Keratinocyte (primary cell): Measurements from ENCODE around the gene RGS3. TPM values are rescaled to one million over a fixed set of nuclear protein-coding genes. Genes with fewer than 3 reads are reported as not detected.

Source experiments
- DNase-seq: peaks from one replicate; pipeline ENCODE4 v3.0.0-alpha.2; 2011; ENCODE audit warnings: low read depth, missing footprints, low spot score
- FAIRE-seq: peaks from 2 replicates; lab custom pipeline; 2011; peaks lifted over from hg19 to GRCh38; lab: Jason Lieb, UNC
- H2AFZ ChIP-seq: 2 replicates; pipeline ENCODE4 v1.6.0; 2012; ENCODE audit warnings: low read length, control low read depth, inconsistent platforms; ENCODE audit not compliant: control insufficient read depth
- H3K27ac ChIP-seq: 2 replicates; pipeline ENCODE4 v1.5.1; 2011; ENCODE audit warnings: low read length; ENCODE audit not compliant: control insufficient read depth, insufficient read depth
- H3K27me3 ChIP-seq: 3 replicates; pipeline ENCODE4 v1.6.0; 2011; ENCODE audit warnings: low read length; ENCODE audit not compliant: control insufficient read depth, insufficient read depth; ENCODE audit errors: extremely low read depth
- H3K36me3 ChIP-seq, 2 experiments: 2 replicates in 1 of 2; 3 replicates in 1 of 2; pipeline ENCODE4 v1.5.1; 2011; ENCODE audit warnings: low read length in 2 of 2, mild to moderate bottlenecking in 1 of 2; ENCODE audit not compliant: control insufficient read depth in 2 of 2, insufficient read depth in 2 of 2; ENCODE audit errors: extremely low read depth in 1 of 2
- H3K4me1 ChIP-seq: 3 replicates; pipeline ENCODE4 v1.5.1; 2011; ENCODE audit warnings: low read length; ENCODE audit not compliant: control insufficient read depth, insufficient read depth; ENCODE audit errors: extremely low read depth
- H3K4me2 ChIP-seq: 3 replicates; pipeline ENCODE4 v1.6.0; 2011; ENCODE audit warnings: low read depth, low read length; ENCODE audit not compliant: control insufficient read depth, insufficient read depth; ENCODE audit errors: extremely low read depth
- H3K4me3 ChIP-seq, 3 experiments: fragments of 200-600 bp in 1 of 3; sonication (generic) in 1 of 3; 2 replicates in 2 of 3; 3 replicates in 1 of 3; pipeline ENCODE4 v1.5.1; 2011 to 2016; ENCODE audit warnings: low read length in 3 of 3, mild to moderate bottlenecking in 3 of 3, control low read depth in 2 of 3, inconsistent platforms in 1 of 3, low read depth in 1 of 3, mixed read lengths in 1 of 3, mixed run types in 1 of 3, moderate library complexity in 1 of 3; ENCODE audit not compliant: control insufficient read depth in 2 of 3, insufficient read depth in 2 of 3; ENCODE audit errors: extremely low read depth in 1 of 3
- H3K79me2 ChIP-seq: 2 replicates; pipeline ENCODE4 v1.6.0; 2012; ENCODE audit warnings: low read length; ENCODE audit not compliant: control insufficient read depth, insufficient read depth
- H3K9ac ChIP-seq: 3 replicates; pipeline ENCODE4 v1.6.0; 2011; ENCODE audit warnings: low read length; ENCODE audit not compliant: control insufficient read depth, insufficient read depth; ENCODE audit errors: extremely low read depth
- H3K9me1 ChIP-seq: 3 replicates; pipeline ENCODE4 v1.6.0; 2011; ENCODE audit warnings: low read length; ENCODE audit not compliant: control insufficient read depth, insufficient read depth; ENCODE audit errors: extremely low read depth
- H3K9me3 ChIP-seq: 2 replicates; pipeline ENCODE4 v1.5.1; 2012; ENCODE audit warnings: low read depth, low read length; ENCODE audit not compliant: control insufficient read depth
- H4K20me1 ChIP-seq: 3 replicates; pipeline ENCODE4 v1.6.0; 2011; ENCODE audit warnings: low read length; ENCODE audit not compliant: control insufficient read depth, insufficient read depth; ENCODE audit errors: extremely low read depth
- EZH2 ChIP-seq: IDR thresholded peaks from one replicate; pipeline ENCODE4 v1.6.1; 2012; ENCODE audit warnings: inconsistent platforms, mild to moderate bottlenecking, low read length, moderate library complexity
- dilution Hi-C: fragments of 300-500 bp; cut with MboI; formaldehyde crosslinking; loops from one replicate; pipeline ENCODE4 v1.7.0; 2020; ENCODE audit warnings: low sequenced_read_pairs; ENCODE audit not compliant: extremely low pct_ligation_motif_present
- polyA plus RNA-seq, 5 experiments: library from polyadenylated mRNA; depleted of rRNA in 3 of 5; stranded (reverse) in 3 of 5; stranded (forward) in 1 of 5; unstranded in 1 of 5; fragments of >200 nt; gene quantifications; 1 replicate in 1 of 5; 2 replicates in 3 of 5; 3 replicates in 1 of 5; pipeline versions ENCODE4 v1.2.1 to v1.2.3, GENCODE V29; 2011 to 2012; ENCODE audit warnings: missing spikeins in 2 of 5, low read depth in 1 of 5, low replicate concordance in 1 of 5
- TF ChIP-seq, protein P1 (sequence below), 3 experiments: IDR thresholded peaks in 1 of 3; conservative IDR thresholded peaks in 1 of 3; optimal IDR thresholded peaks in 1 of 3; 2 replicates in 2 of 3; 3 replicates in 1 of 3; pipeline versions ENCODE3 to v1.5.1; 2011; ENCODE audit warnings: low read length in 3 of 3, mild to moderate bottlenecking in 3 of 3, moderate library complexity in 2 of 3, control low read depth in 1 of 3, inconsistent platforms in 1 of 3; ENCODE audit not compliant: insufficient read depth in 2 of 3; ENCODE audit errors: extremely low read depth in 1 of 3

Gene RGS3
- polyA plus RNA-seq, 1 donor (not counting 4 experiments of a cell fraction or from before 2014, with no cell fraction given), result 19.6 TPM

DNA sequence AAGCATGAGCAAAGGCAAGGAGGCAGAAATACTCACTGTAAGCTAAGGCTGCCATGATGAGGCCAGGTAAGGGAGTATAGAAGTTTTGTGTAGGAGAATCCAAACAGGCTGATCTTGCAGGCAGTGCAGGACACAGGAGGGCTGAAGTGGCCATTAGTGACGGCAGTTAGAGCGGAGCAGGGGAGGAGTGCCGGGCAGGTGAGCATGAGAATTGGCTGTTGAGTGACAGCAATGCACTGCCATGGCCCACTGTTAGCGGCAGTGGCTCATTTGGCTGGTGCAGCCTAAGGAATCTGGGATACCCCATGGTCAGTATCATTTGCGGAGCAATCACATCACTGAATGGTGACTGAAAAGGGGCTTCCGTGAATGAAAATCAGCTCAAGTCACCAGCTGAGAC, 22.8 kb downstream of the RGS3 start:
- no peaks in the 10 kb centered on the region for H3K79me2 ChIP-seq
- no peaks in the 10 kb centered on the region for H3K36me3 ChIP-seq
- H3K9me3 ChIP-seq, result no peaks in the 10 kb centered on the region
- no peaks in the 10 kb centered on the region for H4K20me1 ChIP-seq
- H3K4me2 ChIP-seq, result no peak overlapping the region
- dilution Hi-C loops, result no loop called here
- DNase-seq (no peak), FAIRE-seq (no peak)
- no peaks in the 10 kb centered on the region for H3K4me1 ChIP-seq
- H3K27ac ChIP-seq, result no peak overlapping the region
- no peaks in the 10 kb centered on the region for H3K27me3 ChIP-seq
- H3K4me3 ChIP-seq, result no peak overlapping the region
- H3K9ac ChIP-seq, result no peak overlapping the region
- no peaks in the 10 kb centered on the region for H3K9me1 ChIP-seq
- no peak overlapping the region for H2AFZ ChIP-seq
- TF ChIP-seq, protein P1, sequence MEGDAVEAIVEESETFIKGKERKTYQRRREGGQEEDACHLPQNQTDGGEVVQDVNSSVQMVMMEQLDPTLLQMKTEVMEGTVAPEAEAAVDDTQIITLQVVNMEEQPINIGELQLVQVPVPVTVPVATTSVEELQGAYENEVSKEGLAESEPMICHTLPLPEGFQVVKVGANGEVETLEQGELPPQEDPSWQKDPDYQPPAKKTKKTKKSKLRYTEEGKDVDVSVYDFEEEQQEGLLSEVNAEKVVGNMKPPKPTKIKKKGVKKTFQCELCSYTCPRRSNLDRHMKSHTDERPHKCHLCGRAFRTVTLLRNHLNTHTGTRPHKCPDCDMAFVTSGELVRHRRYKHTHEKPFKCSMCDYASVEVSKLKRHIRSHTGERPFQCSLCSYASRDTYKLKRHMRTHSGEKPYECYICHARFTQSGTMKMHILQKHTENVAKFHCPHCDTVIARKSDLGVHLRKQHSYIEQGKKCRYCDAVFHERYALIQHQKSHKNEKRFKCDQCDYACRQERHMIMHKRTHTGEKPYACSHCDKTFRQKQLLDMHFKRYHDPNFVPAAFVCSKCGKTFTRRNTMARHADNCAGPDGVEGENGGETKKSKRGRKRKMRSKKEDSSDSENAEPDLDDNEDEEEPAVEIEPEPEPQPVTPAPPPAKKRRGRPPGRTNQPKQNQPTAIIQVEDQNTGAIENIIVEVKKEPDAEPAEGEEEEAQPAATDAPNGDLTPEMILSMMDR (optimal IDR thresholded peaks at IDR 0.05 in 1 of 3, IDR thresholded peaks at IDR 0.05 in 1 of 3, conservative IDR thresholded peaks at IDR 0.05 in 1 of 3; ENCODE audit: extremely low read depth in 1 of 3, insufficient read depth in 2 of 3, low read length in 3 of 3), result no peak
- no peak for TF ChIP-seq EZH2

DNA sequence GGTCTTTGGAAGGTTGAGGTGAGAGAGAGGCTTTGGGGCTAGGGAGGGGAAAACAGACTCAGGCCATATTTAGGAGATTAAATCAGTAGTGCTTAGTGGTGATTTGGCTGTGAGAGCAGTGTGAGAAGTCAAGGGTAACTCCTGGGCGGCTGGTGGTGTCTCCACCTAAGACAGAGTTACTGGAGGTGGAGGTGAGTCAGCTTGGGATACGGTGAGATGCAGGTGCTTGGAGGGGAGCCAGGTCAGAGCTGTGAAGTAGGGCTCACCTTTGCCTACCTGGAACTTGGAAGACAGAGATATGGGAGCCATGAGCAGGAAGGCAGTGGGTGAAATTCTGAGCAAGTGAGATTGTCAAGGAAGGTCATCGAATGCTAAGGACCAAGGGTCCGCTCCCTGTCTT, 24.5 kb downstream of the RGS3 start:
- DNase-seq (no peak), FAIRE-seq (no peak)
- TF ChIP-seq, protein P1 (optimal IDR thresholded peaks at IDR 0.05 in 1 of 3, IDR thresholded peaks at IDR 0.05 in 1 of 3, conservative IDR thresholded peaks at IDR 0.05 in 1 of 3; ENCODE audit: extremely low read depth in 1 of 3, insufficient read depth in 2 of 3, low read length in 3 of 3), result no peak
- no peak for TF ChIP-seq EZH2
- Histone ChIP-seq H3K4me3 (no peak overlapping the region), H3K9ac (no peak overlapping the region), H3K4me1 (no peaks in the 10 kb centered on the region), H2AFZ (no peak overlapping the region), H3K36me3 (no peaks in the 10 kb centered on the region), H4K20me1 (no peaks in the 10 kb centered on the region), H3K79me2 (no peaks in the 10 kb centered on the region), H3K4me2 (no peak overlapping the region), H3K27ac (no peak overlapping the region), H3K9me3 (no peaks in the 10 kb centered on the region), H3K9me1 (no peaks in the 10 kb centered on the region), H3K27me3 (no peaks in the 10 kb centered on the region)
- dilution Hi-C loops, result no loop called here
